Body of pancreas (tissue), 4 donors: ENCODE measurements around the gene TMEM179B.
A peak's percentile ranks its signal among the peaks of the same experiment; 100 is the strongest.

ENCODE experiments used
- CTCF ChIP-seq, 7 experiments: fragments of 450-650 bp in 4 of 7; fragments of 200-600 bp in 3 of 7; sonication (generic) in 3 of 7; IDR thresholded peaks; one replicate each; pipeline ENCODE4 v1.5.1; 2016 to 2019; ENCODE audit warnings: antibody characterized with exemption in 7 of 7
- POLR2A ChIP-seq, 3 donors: fragments of 450-650 bp; IDR thresholded peaks; one replicate each; pipeline ENCODE4 v1.6.1; 2016; ENCODE audit warnings: antibody characterized with exemption in 3 of 3, mild to moderate bottlenecking in 2 of 3

GRCh38 chr11:62832336-62833234 lies 45.4 kb downstream of the TMEM179B start, which contains the start of gene TEX54:
- TF ChIP-seq CTCF (IDR thresholded peaks at IDR 0.05) (peak in 1 of 7 experiments; percentile 5), POLR2A (IDR thresholded peaks at IDR 0.05) (no peak)
